Effector CD8-positive, alpha-beta T cell (primary cell): ENCODE results near the gene MXI1.

Experiments used
- DNase-seq: peaks from one replicate; lab custom pipeline; 2025; lab: John Stamatoyannopoulos, UW

Gene MXI1

GRCh38 chr10:110274647-110275046 lies 67.2 kb downstream of the MXI1 start:
- DNase-seq = no peak

DNA sequence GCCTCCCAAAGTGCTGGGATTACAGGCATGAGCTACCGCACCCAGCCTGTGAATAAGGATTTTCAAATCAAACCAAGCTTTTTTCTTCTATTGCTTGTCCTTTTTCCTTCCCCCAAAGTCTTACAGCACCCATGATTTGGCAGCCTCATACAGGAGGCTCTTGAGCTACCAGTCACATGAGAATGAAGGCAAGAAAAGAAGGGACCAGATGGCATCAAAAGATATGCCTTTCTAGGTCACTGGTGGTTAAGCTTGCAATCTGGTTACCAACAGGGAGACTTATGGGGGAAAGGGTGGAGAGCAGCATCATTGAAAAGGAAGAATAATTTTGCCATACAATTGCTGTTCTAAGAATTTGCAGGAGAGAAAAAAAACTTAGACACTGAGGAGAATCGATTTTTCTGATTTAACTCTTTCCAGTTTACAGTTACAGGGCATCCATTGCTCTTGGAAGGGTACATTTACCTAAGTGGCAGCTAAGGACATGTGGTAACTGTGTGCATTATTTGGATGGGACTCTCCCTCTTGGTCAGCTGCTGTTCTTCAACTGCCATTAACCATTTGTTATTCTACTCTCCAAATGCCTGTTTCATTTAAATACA lies 67.8 kb downstream of the MXI1 start:
- DNase-seq = no peak

GRCh38 chr10:110276603-110277002 lies 69.2 kb downstream of the MXI1 start:
- DNase-seq = no peak

GRCh38 chr10:110277591-110277990 lies 70.2 kb downstream of the MXI1 start:
- no peak for DNase-seq

- DNase-seq = no peak
Measured at GRCh38 chr10:110278562-110279406, 71.4 kb downstream of the MXI1 start.

GRCh38 chr10:110279407-110279986 lies 72.1 kb downstream of the MXI1 start:
- peak; percentile 23 for DNase-seq

- no peak for DNase-seq
Measured at GRCh38 chr10:110284262-110284661, 76.9 kb downstream of the MXI1 start.

- no peak for DNase-seq
Measured at GRCh38 chr10:110285501-110285900, 78.1 kb downstream of the MXI1 start.

- DNase-seq = no peak
Measured at GRCh38 chr10:110286841-110287240, 79.4 kb downstream of the MXI1 start.

DNA sequence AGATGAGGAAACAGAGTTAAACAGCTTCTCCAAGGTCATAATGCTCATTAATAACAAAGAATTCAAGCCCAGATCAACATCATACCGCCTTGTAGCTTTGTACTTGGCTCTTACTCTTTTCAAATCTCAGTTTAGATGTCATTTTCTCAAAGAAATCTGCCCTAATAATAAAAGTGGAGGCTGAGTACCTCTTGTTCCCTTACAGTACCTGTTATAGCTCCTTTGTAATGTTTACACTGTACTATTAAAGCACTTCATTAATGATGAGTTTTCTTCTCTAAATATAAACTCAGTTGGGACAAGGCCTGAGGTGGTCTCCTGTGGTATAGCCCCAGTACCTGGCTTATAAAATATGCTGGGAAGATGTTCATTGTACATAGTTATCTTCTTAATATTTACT lies 89.6 kb downstream of the MXI1 start:
- no peak for DNase-seq

DNA sequence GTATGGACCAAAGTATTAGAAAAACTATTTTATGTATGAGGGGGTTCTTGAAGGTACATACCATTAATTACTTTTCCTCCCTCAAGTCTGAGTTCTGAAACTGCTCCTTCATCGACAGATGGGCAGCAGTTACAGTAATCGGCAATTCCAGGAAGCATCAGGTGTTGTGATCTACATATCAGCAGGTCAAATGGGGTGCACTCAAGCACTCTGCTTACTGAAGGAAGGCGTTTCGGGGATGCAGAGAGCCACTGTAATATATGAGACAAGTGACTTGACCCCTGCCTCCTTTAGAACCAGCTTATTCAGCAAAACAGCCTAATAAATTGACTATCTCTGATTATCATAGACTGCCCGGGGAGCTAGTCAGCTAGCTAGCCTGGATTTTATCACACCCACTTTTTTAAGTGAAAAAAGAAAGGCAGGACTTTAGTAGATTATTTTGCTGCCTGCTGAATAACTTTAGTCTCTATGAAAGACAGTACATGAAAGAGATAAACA lies 93.1 kb downstream of the MXI1 start:
- DNase-seq = no peak

- DNase-seq = no peak
Measured at GRCh38 chr10:110303681-110304080, 96.3 kb downstream of the MXI1 start.

DNA sequence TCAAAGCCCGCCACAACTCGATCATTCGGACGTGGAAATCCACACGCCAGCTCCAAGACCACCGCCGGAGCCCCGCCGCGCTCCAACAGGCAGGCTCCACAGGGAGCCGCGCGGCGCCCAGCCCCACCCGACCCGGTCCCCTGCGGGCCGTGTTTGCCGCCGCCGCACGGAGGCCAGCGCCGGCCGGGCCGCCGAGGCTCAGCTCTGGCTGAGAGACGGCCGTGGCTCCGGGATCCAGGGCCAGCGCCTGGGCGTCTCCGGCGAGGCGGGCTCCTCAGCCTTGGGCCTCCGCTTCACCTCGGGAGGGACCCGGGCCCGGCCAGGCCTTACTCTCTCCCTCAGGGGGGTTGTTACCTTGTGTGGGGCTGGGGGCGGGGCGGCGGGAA lies 97.0 kb downstream of the MXI1 start:
- no peak for DNase-seq

DNA sequence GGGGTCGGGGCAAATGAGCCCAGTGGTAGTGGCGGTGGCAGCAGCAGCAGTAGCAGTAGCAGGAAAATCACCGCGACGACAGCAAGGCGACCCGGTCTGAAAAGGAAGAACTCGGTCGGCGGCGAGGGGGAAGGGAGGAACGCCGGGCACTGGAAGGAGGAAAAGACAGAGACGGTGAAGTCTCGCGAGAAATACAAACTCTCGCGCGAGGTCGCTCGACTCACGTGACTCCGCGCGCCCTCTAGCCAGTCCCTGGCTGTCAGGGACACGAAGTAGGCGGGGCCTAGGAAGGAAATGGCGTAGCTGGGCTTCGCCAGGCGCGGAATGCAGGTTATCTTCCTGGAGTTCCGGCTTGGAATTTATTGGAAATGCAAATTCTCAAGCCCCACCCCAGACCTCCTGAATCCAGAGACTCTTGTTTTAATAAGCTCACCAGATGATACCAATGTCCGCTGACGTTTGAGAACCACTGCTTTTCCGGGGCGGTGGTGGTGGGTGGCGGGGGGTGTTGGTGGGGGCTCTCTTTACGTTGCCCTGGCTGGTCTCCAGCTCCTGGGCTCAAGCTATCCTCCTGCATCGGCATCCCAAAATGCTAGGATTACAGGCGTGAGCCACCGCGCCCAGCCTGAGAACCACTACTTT lies 97.5 kb downstream of the MXI1 start, which contains the start of gene SMNDC1:
Gene SMNDC1, minus strand, starts transcription at position 141 of the 642 bp plus-strand sequence. CDS start 1,333 bp downstream, outside the sequence.
- DNase-seq = peak; percentile 96

- DNase-seq = peak; percentile 4
Measured at GRCh38 chr10:110305767-110306451, 98.5 kb downstream of the MXI1 start.

DNA sequence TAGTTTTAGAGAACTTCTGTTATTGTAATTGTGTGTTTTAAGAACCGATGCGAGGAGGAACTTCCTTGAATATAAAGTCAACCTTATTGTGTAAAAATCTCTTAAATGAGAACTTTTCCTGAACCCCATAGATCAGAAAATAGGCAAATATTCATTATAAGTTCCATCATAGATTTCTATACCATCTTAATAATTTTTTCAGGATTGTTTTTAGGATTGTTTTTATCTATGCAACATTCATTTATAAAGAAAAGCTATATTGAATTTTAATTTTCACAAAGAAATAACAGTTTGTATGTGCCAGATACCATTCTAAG lies 99.0 kb downstream of the MXI1 start:
- no peak for DNase-seq

DNA sequence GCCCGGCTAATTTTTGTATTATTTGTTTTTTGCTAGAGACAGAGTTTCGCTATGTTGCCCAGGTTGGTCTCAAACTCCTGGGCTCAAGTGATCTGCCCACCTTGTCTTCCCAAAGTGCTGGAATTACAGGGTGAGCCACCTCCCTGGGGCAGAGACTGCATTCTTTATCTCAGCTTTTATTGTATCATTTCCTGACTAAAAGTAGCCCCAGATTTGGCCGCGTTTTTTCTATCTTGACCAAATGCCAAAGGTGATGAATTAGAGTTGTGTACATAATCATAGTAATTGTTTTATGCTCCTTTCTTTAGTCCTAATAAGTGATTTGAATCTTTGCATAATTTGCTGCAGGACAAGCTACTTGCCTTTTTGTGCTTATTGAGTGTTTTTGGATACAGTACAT lies 100.4 kb downstream of the MXI1 start:
- DNase-seq = no peak

DNA sequence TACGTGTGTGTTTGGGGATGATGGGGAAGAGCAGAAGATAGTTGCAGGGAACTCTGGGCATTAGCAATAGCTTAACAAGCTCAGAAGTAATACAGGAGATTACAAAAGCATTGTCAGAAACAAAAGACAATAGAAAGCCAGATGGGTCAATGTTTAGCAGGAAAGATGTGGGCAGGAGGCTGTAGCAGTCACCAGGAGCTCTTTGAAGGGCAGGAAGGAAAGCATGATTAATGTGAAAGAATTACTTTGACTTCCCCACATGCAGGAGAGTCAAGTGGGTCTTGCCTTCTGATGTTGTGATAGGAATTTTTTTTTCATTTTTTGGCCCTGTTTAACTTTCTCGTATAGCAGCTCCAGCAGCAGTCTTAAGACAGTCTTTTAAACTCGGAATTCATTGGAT lies 103.3 kb downstream of the MXI1 start:
- no peak for DNase-seq

DNA sequence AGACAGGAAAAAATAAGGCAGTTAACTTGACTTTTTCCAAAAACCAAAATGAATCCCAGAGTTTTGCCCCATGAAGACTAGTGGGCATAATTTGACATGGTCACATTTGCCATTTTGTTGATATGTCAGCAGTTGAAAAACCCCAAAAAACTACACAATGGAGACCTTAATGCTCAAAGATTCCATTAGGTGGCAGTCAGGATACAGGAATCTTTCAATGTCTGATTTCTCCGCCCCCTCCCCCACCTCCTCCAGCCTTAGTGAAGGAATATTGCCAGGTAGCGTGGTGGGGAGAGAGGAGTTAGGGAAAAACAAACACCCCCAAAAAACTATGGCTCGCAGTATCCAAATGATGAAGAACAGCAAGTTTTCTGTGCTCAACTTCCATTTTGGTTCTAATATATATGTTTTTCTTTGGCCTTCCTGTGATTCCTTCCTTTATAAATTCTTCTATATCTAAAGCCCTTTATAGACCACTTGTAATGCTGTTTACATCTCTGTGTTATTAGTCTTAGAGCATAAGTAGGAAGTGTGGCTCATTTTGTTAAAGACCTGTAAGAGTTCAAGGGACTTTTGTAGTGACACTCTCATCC lies 104.0 kb downstream of the MXI1 start:
- DNase-seq = no peak

GRCh38 chr10:110312206-110312605 lies 104.8 kb downstream of the MXI1 start:
- DNase-seq = no peak

- DNase-seq = no peak
Measured at GRCh38 chr10:110313674-110314073, 106.3 kb downstream of the MXI1 start.
